ENCODE results near the gene CUX1. TPM values are rescaled to one million over a fixed set of nuclear protein-coding genes. Genes with fewer than 3 reads are reported as not detected.

The CUX1 gene
- total and polyA plus RNA-seq, 2 of the 13 experiments (the other 11 are each of a cell fraction or from before 2014, with no cell fraction given): 13.7 to 14.9 TPM

GRCh38 chr7:102004848-102005247 lies 187.4 kb downstream of the CUX1 start:
- intact Hi-C loops (cut with micrococcal nuclease; ENCODE audit: unreplicated experiment): no loop called here
- Histone ChIP-seq H2AFZ (ENCODE audit: low read length) (no peak overlapping the region), H3K9me3 (ENCODE audit: low read length) (no peaks in the 10 kb centered on the region), H3K4me2 (ENCODE audit: low read depth, low read length) (no peak overlapping the region), H3K36me3 (replicated peaks in 1 of 2; ENCODE audit: control insufficient read depth in 1 of 2, insufficient read depth in 2 of 2, low read length in 2 of 2) (0 out of 5 replicates have a peak, but pooled peaks cover 0 to 5% of the 10 kb centered on the region in 2 experiments), H3K79me2 (ENCODE audit: insufficient read depth, low read length) (no peaks in the 10 kb centered on the region), H3K4me3 (replicated peaks in 1 of 3; ENCODE audit: insufficient read depth in 1 of 3, low read depth in 2 of 3, low read length in 3 of 3) (no peak overlapping the region), H3K27me3 (ENCODE audit: control insufficient read depth in 1 of 2, insufficient read depth in 2 of 2, low read length in 2 of 2) (no peaks in the 10 kb centered on the region), H3K27ac (ENCODE audit: extremely low read length, insufficient read depth, low read length) (no peak overlapping the region), H4K20me1 (ENCODE audit: insufficient read depth, low read length) (no peaks in the 10 kb centered on the region), H3K9ac (ENCODE audit: insufficient read depth, low read depth, low read length) (no peak overlapping the region), H3K4me1 (ENCODE audit: insufficient read depth, low read length) (peaks cover 20% of the 10 kb centered on the region)
- FAIRE-seq: no peak
- ChIA-PET POLR2A (interaction anchor here (1.1 kb wide), 1 partner anchor 19 kb away, joined by 3 read pairs; no protein-coding TSS in a partner anchor), CTCF (ENCODE audit: low intra/inter-chr PET ratio, low total read pairs) (no interaction called here)
- DNase-seq (ENCODE audit: low spot score): no peak
- no TSS peak for BruUV-seq (replicated peaks)
- WGBS (ENCODE audit: low lambda C conversion rate): 100% methylated on average over 3 of the region's 7 CpGs
- in situ Hi-C loops (cut with HindIII; ENCODE audit: extremely low pct_ligation_motif_present, low pct_unique_long_range_greater_than_20kb): no loop called here
- ATAC-seq: no peak
- TF ChIP-seq ZNF574 (CRISPR knock-in tag; IDR thresholded peaks at IDR 0.05) (no peak), ZNF329 (CRISPR knock-in tag; IDR thresholded peaks at IDR 0.05; ENCODE audit: low read depth) (no peak), ZNF280D (CRISPR knock-in tag; IDR thresholded peaks at IDR 0.05) (no peak), IRF2 (CRISPR knock-in tag; IDR thresholded peaks at IDR 0.05) (no peak), ZFP91 (CRISPR knock-in tag; IDR thresholded peaks at IDR 0.05; ENCODE audit: borderline replicate concordance) (no peak), BCLAF1 (IDR thresholded peaks at IDR 0.05) (no peak), DBP (CRISPR knock-in tag; IDR thresholded peaks at IDR 0.05; ENCODE audit: not compliant biosample characterization) (no peak), ZNF720 (CRISPR knock-in tag; IDR thresholded peaks at IDR 0.05) (no peak), HNF4A (CRISPR knock-in tag; IDR thresholded peaks at IDR 0.05) (no peak), ZNF350 (CRISPR knock-in tag; IDR thresholded peaks at IDR 0.05; ENCODE audit: borderline replicate concordance, low read depth) (no peak), ZNF7 (CRISPR knock-in tag; IDR thresholded peaks at IDR 0.05) (no peak)
- TF ChIP-seq, protein P1, sequence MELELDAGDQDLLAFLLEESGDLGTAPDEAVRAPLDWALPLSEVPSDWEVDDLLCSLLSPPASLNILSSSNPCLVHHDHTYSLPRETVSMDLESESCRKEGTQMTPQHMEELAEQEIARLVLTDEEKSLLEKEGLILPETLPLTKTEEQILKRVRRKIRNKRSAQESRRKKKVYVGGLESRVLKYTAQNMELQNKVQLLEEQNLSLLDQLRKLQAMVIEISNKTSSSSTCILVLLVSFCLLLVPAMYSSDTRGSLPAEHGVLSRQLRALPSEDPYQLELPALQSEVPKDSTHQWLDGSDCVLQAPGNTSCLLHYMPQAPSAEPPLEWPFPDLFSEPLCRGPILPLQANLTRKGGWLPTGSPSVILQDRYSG (CRISPR knock-in tag; IDR thresholded peaks at IDR 0.05): no peak
